HepG2 (cell line): Measurements from ENCODE around the gene PRKACA. TPM values are rescaled to one million over a fixed set of nuclear protein-coding genes. Genes with fewer than 3 reads are reported as not detected.
A peak's percentile ranks its signal among the peaks of the same experiment; 100 is the strongest.

ENCODE experiments used
- DMAP1 ChIP-seq: IDR thresholded peaks from 2 replicates; pipeline ENCODE4 v1.6.1; 2016
- EHMT2 ChIP-seq: fragments of 200-600 bp; sonication (generic); IDR thresholded peaks from 2 replicates; pipeline ENCODE4 v1.7.0; 2017; ENCODE audit warnings: antibody characterized with exemption, low read depth, low read length, borderline replicate concordance
- ERF ChIP-seq: IDR thresholded peaks from 2 replicates; pipeline ENCODE4 v1.6.1; 2018; ENCODE audit warnings: missing biosample characterization, missing genetic modification reagents
- FOXP1 ChIP-seq, 2 experiments: fragments of 450-650 bp in 1 of 2; IDR thresholded peaks; 2 replicates each; pipeline ENCODE4 v1.6.1; 2017 to 2018; ENCODE audit warnings: antibody characterized with exemption in 1 of 2
- GATAD2A ChIP-seq: IDR thresholded peaks from 2 replicates; pipeline ENCODE4 v1.6.1; 2016
- HDAC2 ChIP-seq: sonication (generic); formaldehyde crosslinking; IDR thresholded peaks from 2 replicates; pipeline ENCODE4 v1.4.0; 2020; ENCODE audit warnings: missing genetic modification reagents
- HOXA3 ChIP-seq: sonication (generic); formaldehyde crosslinking; IDR thresholded peaks from 2 replicates; pipeline ENCODE4 v1.5.0; 2020; ENCODE audit warnings: missing genetic modification reagents
- KDM2A ChIP-seq: sonication (generic); formaldehyde crosslinking; IDR thresholded peaks from 2 replicates; pipeline ENCODE4 v1.4.0; 2020; ENCODE audit warnings: low read depth, missing genetic modification reagents, borderline replicate concordance
- MAX ChIP-seq: IDR thresholded peaks from 2 replicates; pipeline ENCODE4 v1.6.1; 2012; ENCODE audit warnings: inconsistent platforms
- POLR2AphosphoS5 ChIP-seq: IDR thresholded peaks from 2 replicates; pipeline ENCODE4 v1.6.1; 2012; ENCODE audit warnings: low read depth, low read length
- SOX13 ChIP-seq, 3 experiments: fragments of 450-650 bp in 1 of 3; sonication (generic) in 1 of 3; formaldehyde crosslinking in 1 of 3; IDR thresholded peaks in 2 of 3; conservative IDR thresholded peaks in 1 of 3; 2 replicates each; pipeline versions ENCODE4 v1.5.0 to v1.6.1; 2016 to 2020; ENCODE audit warnings: antibody characterized with exemption in 1 of 3, mild to moderate bottlenecking in 1 of 3, missing compliant biosample characterization in 1 of 3, missing genetic modification reagents in 1 of 3, moderate library complexity in 1 of 3
- SOX5 ChIP-seq: IDR thresholded peaks from 2 replicates; pipeline ENCODE4 v1.6.1; 2016; ENCODE audit warnings: borderline replicate concordance
- TAF15 ChIP-seq: fragments of 200-400 bp; formaldehyde crosslinking; IDR thresholded peaks from one replicate; pipeline ENCODE4 v1.6.1; 2018; ENCODE audit warnings: mild to moderate bottlenecking, low read depth, low read length; ENCODE audit not compliant: poor library complexity, severe bottlenecking
- U2AF1 ChIP-seq: fragments of 200-400 bp; formaldehyde crosslinking; optimal IDR thresholded peaks from 2 replicates; pipeline ENCODE3; 2017; ENCODE audit warnings: mild to moderate bottlenecking, low read depth, low read length
- ZBED4 ChIP-seq: sonication (generic); formaldehyde crosslinking; IDR thresholded peaks from 2 replicates; pipeline ENCODE4 v1.4.0; 2020; ENCODE audit warnings: missing genetic modification reagents, borderline replicate concordance
- ZFP36L2 ChIP-seq: sonication (generic); formaldehyde crosslinking; IDR thresholded peaks from 2 replicates; pipeline ENCODE4 v1.4.0; 2020; ENCODE audit warnings: missing genetic modification reagents
- ZKSCAN8 ChIP-seq: IDR thresholded peaks from 2 replicates; pipeline ENCODE4 v1.6.1; 2016; ENCODE audit warnings: borderline replicate concordance, missing genetic modification reagents, missing compliant biosample characterization
- ZNF136 ChIP-seq: sonication (generic); formaldehyde crosslinking; IDR thresholded peaks from 2 replicates; pipeline ENCODE4 v1.8.1; 2022; ENCODE audit warnings: low read depth, mild to moderate bottlenecking, moderate library complexity, missing genetic modification reagents
- ZNF160 ChIP-seq: sonication (generic); formaldehyde crosslinking; IDR thresholded peaks from 2 replicates; pipeline ENCODE4 v1.8.0; 2022; ENCODE audit warnings: mild to moderate bottlenecking, inconsistent platforms, missing genetic modification reagents
- ZNF431 ChIP-seq: sonication (generic); formaldehyde crosslinking; IDR thresholded peaks from 2 replicates; pipeline ENCODE4 v1.9.0; 2022; ENCODE audit warnings: missing genetic modification reagents, low read depth, mild to moderate bottlenecking, borderline replicate concordance
- ZNF7 ChIP-seq: IDR thresholded peaks from 2 replicates; pipeline ENCODE4 v1.6.1; 2016; ENCODE audit warnings: missing biosample characterization, missing genetic modification reagents
- ZNF850 ChIP-seq: sonication (generic); formaldehyde crosslinking; conservative IDR thresholded peaks from 2 replicates; pipeline ENCODE4 v1.9.0; 2021; ENCODE audit warnings: mild to moderate bottlenecking, missing genetic modification reagents
- ZNF879 ChIP-seq: sonication (generic); formaldehyde crosslinking; IDR thresholded peaks from 2 replicates; pipeline ENCODE4 v1.8.1; 2023; ENCODE audit warnings: missing genetic modification reagents
- ZSCAN31 ChIP-seq: sonication (generic); formaldehyde crosslinking; IDR thresholded peaks from 2 replicates; pipeline ENCODE4 v1.5.0; 2020; ENCODE audit warnings: low read depth, mild to moderate bottlenecking, missing genetic modification reagents
- polyA plus RNA-seq, 8 experiments: library from polyadenylated mRNA; depleted of rRNA in 3 of 8; stranded (reverse) in 7 of 8; unstranded in 1 of 8; fragments of >200 nt; fragmentation: Illumina TruSeq in 4 of 8; extraction: Trizol in 4 of 8; gene quantifications; 2 replicates each; pipeline versions ENCODE4 v1.2.1 to v1.2.3, GENCODE V29; 2011 to 2016; ENCODE audit warnings: low read depth in 4 of 8, missing spikeins in 1 of 8, mixed read lengths in 1 of 8; ENCODE audit not compliant: insufficient read depth in 1 of 8
- total RNA-seq, 5 experiments: library from RNA; depleted of rRNA; stranded (reverse); fragments of >200 nt; fragmentation: Illumina TruSeq; extraction: Trizol; gene quantifications; 2 replicates each; pipeline ENCODE4 v1.2.3, GENCODE V29; 2016; ENCODE audit warnings: low read depth in 1 of 5
- TF ChIP-seq, protein P1 (sequence below): sonication (generic); formaldehyde crosslinking; IDR thresholded peaks from 2 replicates; pipeline ENCODE4 v1.8.0; 2022; ENCODE audit warnings: mild to moderate bottlenecking, missing genetic modification reagents; ENCODE audit not compliant: insufficient replicate concordance

Gene PRKACA
- total and polyA plus RNA-seq, 2 of the 13 experiments (the other 11 are each of a cell fraction or from before 2014, with no cell fraction given), result 11.0 to 18.2 TPM

DNA sequence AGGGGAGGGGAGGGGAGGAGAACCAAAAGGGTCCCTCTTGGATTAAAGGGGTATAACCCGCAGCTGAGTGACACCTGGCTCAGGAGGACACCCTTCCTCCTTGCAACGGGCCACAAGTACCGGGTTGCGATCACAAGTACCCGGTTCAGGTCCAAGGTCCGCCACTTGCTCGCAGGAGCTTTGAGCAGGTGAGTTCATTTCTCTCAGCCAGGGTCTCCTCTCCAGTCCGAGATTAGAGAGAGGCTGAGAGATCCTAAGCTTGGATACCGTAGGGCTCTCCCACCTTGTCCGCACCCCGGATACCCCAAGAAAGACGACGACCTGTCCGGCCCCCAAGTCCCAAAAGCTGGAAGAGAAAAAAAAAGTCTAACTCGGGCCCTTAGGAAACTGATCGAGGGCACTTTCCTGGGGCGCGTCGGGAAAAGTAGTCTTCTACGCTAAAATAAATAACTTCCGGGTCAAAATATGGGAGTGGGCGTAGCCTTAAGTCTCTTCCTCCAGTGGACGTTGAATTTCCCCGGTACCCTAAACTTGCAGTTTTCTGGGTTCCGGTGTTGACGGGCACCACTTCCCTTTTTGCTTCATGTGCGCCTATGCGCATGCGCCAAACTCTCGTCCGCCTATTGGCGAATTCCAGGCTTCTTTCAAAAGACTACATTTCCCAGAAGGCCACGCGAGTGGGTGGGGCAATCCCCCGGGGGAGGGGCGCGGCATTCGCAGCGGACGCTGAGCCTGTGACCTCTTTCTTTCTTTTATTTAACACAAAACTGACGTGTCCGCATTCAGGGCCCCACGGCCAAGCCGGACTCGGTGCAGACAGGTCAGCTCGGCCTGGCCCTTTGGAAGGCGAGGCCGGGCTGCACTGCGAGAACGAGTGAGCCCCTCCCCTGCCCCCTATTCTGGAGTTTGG lies 36.4 kb downstream of the PRKACA start (continued):
- TF ChIP-seq ZNF879 (CRISPR knock-in tag) (no peak), GATAD2A (CRISPR knock-in tag) (no peak), ZNF7 (no peak), HOXA3 (CRISPR knock-in tag) (peak; percentile 76; the same call in 1 of the 2 replicates), EHMT2 (no peak), KDM2A (peak; percentile 97), ZKSCAN8 (CRISPR knock-in tag) (peak; percentile 43; the same call in 1 of the 2 replicates), ZNF431 (no peak), ZSCAN31 (CRISPR knock-in tag) (peak; percentile 17; the same call in 1 of the 2 replicates), ZNF160 (CRISPR knock-in tag) (no peak), ZFP36L2 (no peak), FOXP1 (IDR thresholded peaks at IDR 0.05) (no peak), FOXP1 (CRISPR knock-in tag; IDR thresholded peaks at IDR 0.05) (peak; percentile 46), ZNF850 (no peak), ERF (CRISPR knock-in tag) (peak; percentile 59), ZBED4 (CRISPR knock-in tag) (no peak; the same call in 1 of the 2 replicates), HDAC2 (CRISPR knock-in tag) (peak; percentile 56; the same call in 1 of the 2 replicates), MAX (peak; percentile 36), TAF15 (no peak), U2AF1 (peak; percentile 83), ZNF136 (no peak), DMAP1 (peak; percentile 48), SOX5 (CRISPR knock-in tag) (peak; percentile 31; the same call in 1 of the 2 replicates), POLR2AphosphoS5 (peak; percentile 79), SOX13 (IDR thresholded peaks at IDR 0.05) (no peak), SOX13 (CRISPR knock-in tag; conservative IDR thresholded peaks at IDR 0.05 in 1 of 2, IDR thresholded peaks at IDR 0.05 in 1 of 2) (no peak)
- TF ChIP-seq, protein P1, sequence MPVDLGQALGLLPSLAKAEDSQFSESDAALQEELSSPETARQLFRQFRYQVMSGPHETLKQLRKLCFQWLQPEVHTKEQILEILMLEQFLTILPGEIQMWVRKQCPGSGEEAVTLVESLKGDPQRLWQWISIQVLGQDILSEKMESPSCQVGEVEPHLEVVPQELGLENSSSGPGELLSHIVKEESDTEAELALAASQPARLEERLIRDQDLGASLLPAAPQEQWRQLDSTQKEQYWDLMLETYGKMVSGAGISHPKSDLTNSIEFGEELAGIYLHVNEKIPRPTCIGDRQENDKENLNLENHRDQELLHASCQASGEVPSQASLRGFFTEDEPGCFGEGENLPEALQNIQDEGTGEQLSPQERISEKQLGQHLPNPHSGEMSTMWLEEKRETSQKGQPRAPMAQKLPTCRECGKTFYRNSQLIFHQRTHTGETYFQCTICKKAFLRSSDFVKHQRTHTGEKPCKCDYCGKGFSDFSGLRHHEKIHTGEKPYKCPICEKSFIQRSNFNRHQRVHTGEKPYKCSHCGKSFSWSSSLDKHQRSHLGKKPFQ (CRISPR knock-in tag), result peak; percentile 43
